Measurements from ENCODE around the gene SMTN.

The SMTN gene

DNA sequence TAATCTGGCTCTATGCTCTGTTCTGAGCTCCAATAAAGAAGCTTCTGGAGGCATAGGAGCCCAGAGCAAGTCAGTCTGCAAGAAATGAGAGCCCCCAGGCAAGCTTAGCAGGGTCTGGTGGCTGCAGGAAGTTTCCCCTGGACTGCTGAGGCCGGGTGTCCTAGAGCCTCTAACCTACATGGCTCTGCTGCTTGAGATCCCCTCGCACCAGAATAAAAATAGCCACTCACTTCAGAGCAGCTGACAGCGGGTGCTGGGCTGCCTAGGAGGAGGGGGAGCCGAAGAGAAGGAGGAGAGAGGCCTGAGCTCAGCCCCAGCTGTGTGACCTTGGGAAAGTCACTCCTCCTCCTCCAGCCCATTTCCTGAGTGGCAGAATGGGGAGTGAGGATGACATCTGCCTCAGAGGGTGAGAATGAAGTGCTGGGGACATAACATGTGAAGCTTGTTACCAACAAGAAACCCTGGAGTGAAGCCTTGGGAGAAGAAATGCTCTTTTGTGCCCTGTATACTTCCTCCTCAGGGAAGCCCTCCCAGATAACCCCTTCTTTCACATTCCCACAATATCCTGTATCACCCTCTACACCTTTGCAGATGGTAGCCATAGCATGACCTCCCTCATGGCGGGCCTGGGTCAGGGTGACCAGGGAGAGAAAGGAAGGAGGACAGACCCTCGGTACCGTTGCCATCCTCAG is 38.1 kb downstream of the SMTN start:
- Mint-ChIP-seq H3K27ac (no peak overlapping the region), H3K4me1 (ENCODE audit: low read depth) (no peaks in the 10 kb centered on the region), H3K27me3 (no peaks in the 10 kb centered on the region), H3K9me3 (no peaks in the 10 kb centered on the region), H3K4me3 (no peak overlapping the region), H3K36me3 (ENCODE audit: low read depth) (no peaks in the 10 kb centered on the region)
- no peak for DNase-seq

DNA sequence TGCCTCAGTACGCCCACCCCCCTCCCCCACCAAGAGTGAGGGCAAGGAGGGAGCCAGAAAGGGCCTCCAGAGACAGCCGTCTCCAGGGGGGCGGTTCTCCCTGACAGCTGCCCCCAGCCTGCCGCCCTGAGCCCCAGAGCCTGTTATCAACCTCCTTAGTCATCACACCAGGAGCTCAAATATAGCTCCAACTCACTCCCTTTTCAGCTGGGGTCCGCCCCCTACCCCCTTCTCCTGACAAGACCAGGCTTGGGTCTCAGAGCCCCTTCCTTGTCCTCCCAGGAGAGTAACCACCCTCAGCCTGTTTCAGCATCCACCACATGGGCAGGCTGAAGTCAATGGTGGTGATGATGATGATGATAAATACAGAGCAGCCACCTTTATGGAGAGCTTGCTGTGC is 39.1 kb downstream of the SMTN start:
- Mint-ChIP-seq H3K4me3 (no peak overlapping the region), H3K9me3 (no peaks in the 10 kb centered on the region), H3K4me1 (ENCODE audit: low read depth) (no peaks in the 10 kb centered on the region)

DNA sequence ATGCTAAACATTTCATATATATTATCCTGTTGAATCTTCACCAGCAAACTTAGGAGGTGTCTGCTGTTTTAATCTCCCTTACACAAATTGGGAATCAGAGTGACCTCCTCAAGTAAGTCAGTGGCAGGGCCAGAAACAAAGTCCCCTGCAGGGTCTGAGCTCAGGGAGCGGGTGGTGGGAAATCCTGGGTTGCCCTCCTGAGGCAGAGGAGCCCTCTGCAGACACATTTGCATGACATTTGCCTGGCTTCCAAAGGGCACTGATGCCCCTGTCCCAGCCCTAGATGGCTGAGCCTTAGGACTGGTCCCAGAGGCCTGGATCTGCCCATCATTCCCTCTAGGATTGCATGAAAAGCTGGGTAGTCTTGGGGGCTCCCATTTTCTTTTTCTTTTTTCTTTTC is 39.5 kb downstream of the SMTN start:
- Mint-ChIP-seq H3K27me3 (no peaks in the 10 kb centered on the region), H3K9me3 (no peaks in the 10 kb centered on the region), H3K4me1 (ENCODE audit: low read depth) (no peaks in the 10 kb centered on the region), H3K36me3 (ENCODE audit: low read depth) (no peaks in the 10 kb centered on the region), H3K27ac (no peak overlapping the region), H3K4me3 (no peak overlapping the region)
- DNase-seq, result no peak

More for the DNA sequence above, 39.1 kb downstream of the SMTN start:
- Mint-ChIP-seq H3K27ac (no peak overlapping the region), H3K36me3 (ENCODE audit: low read depth) (no peaks in the 10 kb centered on the region), H3K27me3 (no peaks in the 10 kb centered on the region)
- no peak for DNase-seq

DNA sequence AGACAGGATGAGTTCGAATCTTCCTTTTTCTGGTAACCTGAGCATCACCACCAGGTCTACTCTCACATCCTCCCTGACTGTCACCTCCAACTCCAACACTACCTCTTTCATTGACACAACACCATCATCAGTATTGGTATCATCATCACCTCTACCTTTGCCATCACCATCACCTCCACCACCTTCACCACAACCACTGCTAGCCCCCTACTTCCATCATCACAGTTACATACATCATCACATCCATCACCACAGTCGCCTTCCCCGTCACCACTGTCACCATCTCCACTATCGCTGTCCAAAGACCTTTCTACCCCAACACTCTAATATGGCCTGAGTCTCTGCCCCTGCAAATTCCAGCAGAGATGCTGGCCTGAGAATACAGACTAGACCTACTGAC is 40.3 kb downstream of the SMTN start:
- no peaks in the 10 kb centered on the region for H3K9me3 Mint-ChIP-seq
- H3K27ac Mint-ChIP-seq, result no peak overlapping the region
- H3K4me1 Mint-ChIP-seq (ENCODE audit: low read depth), result no peaks in the 10 kb centered on the region
- no peaks in the 10 kb centered on the region for H3K36me3 Mint-ChIP-seq (ENCODE audit: low read depth)
- H3K27me3 Mint-ChIP-seq, result no peaks in the 10 kb centered on the region
- no peak overlapping the region for H3K4me3 Mint-ChIP-seq
- DNase-seq, result no peak

DNA sequence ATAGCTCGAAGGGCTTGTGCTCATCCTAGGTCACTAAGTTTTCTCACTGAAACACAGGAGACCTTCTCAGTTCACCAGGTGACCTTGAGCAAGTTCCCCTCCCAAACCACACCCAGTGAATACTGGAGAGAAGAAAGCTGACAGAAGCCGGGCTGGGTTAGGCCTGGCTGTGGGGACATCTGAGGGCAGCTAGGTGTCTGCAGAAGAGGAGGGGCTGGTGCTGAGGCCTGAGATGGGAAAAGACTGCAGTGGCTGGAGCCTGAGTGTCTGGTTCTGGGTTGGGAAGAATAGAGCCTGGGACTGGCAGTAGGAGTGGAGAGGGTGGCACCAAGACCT is 41.0 kb downstream of the SMTN start:
- H3K4me1 Mint-ChIP-seq (ENCODE audit: low read depth), result no peaks in the 10 kb centered on the region
- H3K9me3 Mint-ChIP-seq, result no peaks in the 10 kb centered on the region
- H3K27ac Mint-ChIP-seq, result no peak overlapping the region
- H3K36me3 Mint-ChIP-seq (ENCODE audit: low read depth), result no peaks in the 10 kb centered on the region
- H3K27me3 Mint-ChIP-seq, result no peaks in the 10 kb centered on the region
- H3K4me3 Mint-ChIP-seq, result no peak overlapping the region
- DNase-seq, result no peak

DNA sequence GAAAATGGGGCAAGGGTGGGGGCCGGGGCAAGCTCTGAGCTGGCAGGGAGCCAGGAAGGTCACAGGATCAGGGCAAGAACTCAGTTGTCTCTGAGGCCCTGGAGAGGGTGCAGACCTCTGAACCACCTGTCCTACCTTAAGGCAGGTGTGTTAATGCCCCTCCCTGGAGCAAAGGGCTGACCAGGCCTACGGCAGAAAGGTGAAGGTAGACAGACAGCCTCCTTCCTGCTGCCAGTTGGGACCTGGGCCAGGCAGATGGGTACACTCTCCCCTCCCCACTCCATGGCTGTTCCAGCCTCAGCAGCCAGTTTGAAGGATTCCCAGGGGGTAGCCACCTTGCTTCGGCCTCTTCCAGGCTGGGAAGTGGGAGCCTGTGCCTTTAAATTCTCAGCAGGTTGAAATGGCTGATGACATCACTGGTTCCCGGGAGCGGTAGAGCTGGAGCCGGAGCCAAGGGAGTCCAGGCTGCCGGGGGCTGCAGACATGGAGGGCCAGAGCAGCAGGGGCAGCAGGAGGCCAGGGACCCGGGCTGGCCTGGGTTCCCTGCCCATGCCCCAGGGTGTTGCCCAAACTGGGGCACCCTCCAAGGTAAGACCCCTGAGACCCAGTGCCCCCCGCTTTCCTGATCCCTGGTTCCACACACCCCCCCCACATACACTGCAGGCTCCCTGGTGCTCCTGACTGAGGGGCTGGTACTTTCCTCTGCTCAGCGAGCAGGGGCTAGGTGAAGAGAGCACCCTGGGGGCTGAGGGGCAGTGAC is 41.6 kb downstream of the SMTN start, which contains the start of gene INPP5J:
TSS of gene INPP5J (plus strand) at position 435 of the 760 bp plus-strand sequence. CDS start at position 484, 49 bp downstream.
- Mint-ChIP-seq H3K4me3 (no peak within 1 kb of the TSS), H3K4me1 (ENCODE audit: low read depth) (no peaks in the 10 kb centered on the region), H3K9me3 (no peaks in the 10 kb centered on the region), H3K36me3 (ENCODE audit: low read depth) (no peaks in the 10 kb centered on the region), H3K27ac (no peak within 1 kb of the TSS), H3K27me3 (no peaks in the 10 kb centered on the region)
- no peak for DNase-seq

DNA sequence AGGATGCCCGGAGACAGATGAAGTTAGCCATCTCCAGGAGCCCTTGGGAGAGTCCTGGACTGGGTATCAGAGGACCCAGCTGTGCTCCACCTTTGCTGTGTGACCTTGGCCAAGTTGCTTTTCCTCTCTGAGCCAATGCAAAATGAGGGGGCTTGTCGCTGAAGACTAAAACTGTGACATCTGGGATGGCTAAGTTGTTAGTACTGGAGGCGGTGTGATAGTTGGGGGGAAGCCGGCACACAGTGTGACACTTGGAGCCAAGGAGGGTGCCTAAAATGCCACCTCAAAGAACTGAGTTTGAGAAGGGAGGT is 42.1 kb downstream of the SMTN start:
- no peak overlapping the region for H3K27ac Mint-ChIP-seq
- no peak for DNase-seq
- no peaks in the 10 kb centered on the region for H3K36me3 Mint-ChIP-seq (ENCODE audit: low read depth)
- H3K9me3 Mint-ChIP-seq, result no peaks in the 10 kb centered on the region
- peaks cover 3% of the 10 kb centered on the region for H3K27me3 Mint-ChIP-seq
- no peak overlapping the region for H3K4me3 Mint-ChIP-seq
- no peaks in the 10 kb centered on the region for H3K4me1 Mint-ChIP-seq (ENCODE audit: low read depth)

DNA sequence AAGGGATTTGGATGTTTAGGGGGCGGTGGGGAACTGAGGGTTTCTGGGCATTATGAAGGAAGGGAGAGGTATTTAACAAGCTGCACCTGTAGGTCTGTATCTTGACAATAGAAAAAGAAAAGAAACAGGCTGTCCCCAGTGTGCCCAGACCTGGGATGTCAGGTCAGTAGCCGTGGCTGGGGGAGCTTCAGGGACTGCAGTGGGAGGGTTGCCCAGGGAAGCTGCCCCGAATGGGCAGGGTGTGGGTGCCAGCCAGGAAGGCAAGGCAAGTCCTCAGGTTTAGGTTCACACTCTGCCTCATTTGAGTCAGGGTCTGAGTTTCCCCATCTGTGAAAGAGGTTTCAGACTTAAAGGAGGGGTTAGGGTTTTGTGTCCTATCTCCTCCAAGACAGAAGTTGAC is 43.2 kb downstream of the SMTN start:
- H3K4me3 Mint-ChIP-seq, result no peak overlapping the region
- peaks cover 5% of the 10 kb centered on the region for H3K27me3 Mint-ChIP-seq
- no peaks in the 10 kb centered on the region for H3K4me1 Mint-ChIP-seq (ENCODE audit: low read depth)
- H3K27ac Mint-ChIP-seq, result no peak overlapping the region
- H3K9me3 Mint-ChIP-seq, result no peaks in the 10 kb centered on the region
- H3K36me3 Mint-ChIP-seq (ENCODE audit: low read depth), result no peaks in the 10 kb centered on the region
- DNase-seq, result no peak

DNA sequence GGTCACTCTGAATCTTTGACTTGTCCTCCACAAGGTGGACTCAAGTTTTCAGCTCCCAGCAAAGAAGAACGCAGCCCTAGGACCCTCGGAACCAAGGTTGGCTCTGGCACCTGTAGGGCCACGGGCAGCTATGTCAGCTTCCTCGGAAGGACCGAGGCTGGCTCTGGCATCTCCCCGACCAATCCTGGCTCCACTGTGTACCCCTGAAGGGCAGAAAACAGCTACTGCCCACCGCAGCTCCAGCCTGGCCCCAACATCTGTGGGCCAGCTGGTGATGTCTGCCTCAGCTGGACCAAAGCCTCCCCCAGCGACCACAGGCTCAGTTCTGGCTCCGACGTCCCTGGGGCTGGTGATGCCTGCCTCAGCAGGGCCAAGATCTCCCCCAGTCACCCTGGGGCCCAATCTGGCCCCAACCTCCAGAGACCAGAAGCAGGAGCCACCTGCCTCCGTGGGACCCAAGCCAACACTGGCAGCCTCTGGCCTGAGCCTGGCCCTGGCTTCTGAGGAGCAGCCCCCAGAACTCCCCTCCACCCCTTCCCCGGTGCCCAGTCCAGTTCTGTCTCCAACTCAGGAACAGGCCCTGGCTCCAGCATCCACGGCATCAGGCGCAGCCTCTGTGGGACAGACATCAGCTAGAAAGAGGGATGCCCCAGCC is 43.8 kb downstream of the SMTN start:
- H3K27me3 Mint-ChIP-seq, result peaks cover 5% of the 10 kb centered on the region
- no peaks in the 10 kb centered on the region for H3K36me3 Mint-ChIP-seq (ENCODE audit: low read depth)
- H3K4me3 Mint-ChIP-seq, result no peak overlapping the region
- H3K9me3 Mint-ChIP-seq, result no peaks in the 10 kb centered on the region
- no peaks in the 10 kb centered on the region for H3K4me1 Mint-ChIP-seq (ENCODE audit: low read depth)
- no peak for DNase-seq
- no peak overlapping the region for H3K27ac Mint-ChIP-seq

DNA sequence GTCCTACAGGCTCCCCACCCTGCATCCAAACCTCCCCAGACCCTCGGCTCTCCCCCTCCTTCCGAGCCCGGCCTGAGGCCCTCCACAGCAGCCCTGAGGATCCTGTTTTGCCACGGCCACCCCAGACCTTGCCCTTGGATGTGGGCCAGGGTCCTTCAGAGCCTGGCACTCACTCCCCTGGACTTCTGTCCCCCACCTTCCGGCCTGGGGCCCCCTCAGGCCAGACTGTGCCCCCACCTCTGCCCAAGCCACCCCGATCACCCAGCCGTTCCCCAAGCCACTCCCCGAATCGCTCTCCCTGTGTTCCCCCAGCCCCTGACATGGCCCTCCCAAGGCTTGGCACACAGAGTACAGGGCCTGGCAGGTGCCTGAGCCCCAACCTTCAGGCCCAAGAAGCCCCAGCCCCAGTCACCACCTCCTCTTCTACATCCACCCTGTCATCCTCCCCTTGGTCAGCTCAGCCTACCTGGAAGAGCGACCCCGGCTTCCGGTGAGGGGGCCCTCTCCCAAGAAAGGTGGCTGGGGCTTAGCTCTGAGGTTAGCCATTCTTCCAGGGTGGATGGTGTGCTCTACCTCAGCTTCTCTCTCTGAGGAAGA is 44.5 kb downstream of the SMTN start:
- Mint-ChIP-seq H3K27ac (no peak overlapping the region), H3K4me1 (ENCODE audit: low read depth) (no peaks in the 10 kb centered on the region), H3K36me3 (ENCODE audit: low read depth) (no peaks in the 10 kb centered on the region), H3K4me3 (no peak overlapping the region), H3K27me3 (peaks cover 5% of the 10 kb centered on the region), H3K9me3 (no peaks in the 10 kb centered on the region)
- no peak for DNase-seq

DNA sequence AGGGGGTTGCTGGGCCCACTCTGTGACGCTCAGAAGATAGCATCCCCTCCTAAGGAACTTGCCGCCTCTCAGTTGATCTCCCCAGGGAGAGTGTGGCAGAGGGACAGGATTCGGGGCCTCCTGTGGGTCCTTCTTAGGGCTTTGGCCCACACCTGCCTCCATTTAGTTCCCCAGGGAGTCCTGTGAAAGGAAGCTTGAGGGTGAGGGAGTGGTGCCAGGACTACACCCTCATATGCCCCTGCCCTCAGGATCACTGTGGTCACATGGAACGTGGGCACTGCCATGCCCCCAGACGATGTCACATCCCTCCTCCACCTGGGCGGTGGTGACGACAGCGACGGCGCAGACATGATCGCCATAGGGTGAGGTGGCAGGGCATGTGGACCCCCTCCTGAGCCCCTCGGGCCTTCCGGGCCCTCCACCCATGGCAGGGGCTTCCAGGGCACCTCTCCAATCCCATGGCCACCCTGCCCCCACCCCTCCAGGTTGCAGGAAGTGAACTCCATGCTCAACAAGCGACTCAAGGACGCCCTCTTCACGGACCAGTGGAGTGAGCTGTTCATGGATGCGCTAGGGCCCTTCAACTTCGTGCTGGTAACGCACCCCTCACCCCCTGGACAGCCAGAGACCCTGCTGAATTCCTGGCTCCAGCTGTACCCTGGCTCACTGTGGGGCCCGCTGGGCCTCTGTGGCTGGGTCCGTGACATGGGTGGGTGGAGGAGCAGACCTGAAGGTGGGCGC is 45.2 kb downstream of the SMTN start:
- no peak overlapping the region for H3K4me3 Mint-ChIP-seq
- H3K36me3 Mint-ChIP-seq (ENCODE audit: low read depth), result no peaks in the 10 kb centered on the region
- H3K4me1 Mint-ChIP-seq (ENCODE audit: low read depth), result no peaks in the 10 kb centered on the region
- peaks cover 5% of the 10 kb centered on the region for H3K27me3 Mint-ChIP-seq
- H3K9me3 Mint-ChIP-seq, result no peaks in the 10 kb centered on the region
- H3K27ac Mint-ChIP-seq, result no peak overlapping the region
- DNase-seq, result no peak

DNA sequence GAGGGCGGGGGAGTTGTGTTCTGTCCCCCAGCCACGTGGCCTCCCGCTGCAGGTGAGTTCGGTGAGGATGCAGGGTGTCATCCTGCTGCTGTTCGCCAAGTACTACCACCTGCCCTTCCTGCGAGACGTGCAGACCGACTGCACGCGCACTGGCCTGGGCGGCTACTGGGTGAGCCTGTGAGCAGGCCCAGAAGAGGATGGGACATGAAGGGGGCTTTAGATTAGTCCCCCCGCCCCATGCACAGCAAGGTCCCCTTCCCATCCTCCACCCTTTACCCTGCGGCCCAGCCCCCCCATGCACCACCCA is 45.7 kb downstream of the SMTN start:
- no peaks in the 10 kb centered on the region for H3K9me3 Mint-ChIP-seq
- H3K27me3 Mint-ChIP-seq, result peaks cover 5% of the 10 kb centered on the region
- no peak for DNase-seq
- no peak overlapping the region for H3K27ac Mint-ChIP-seq
- no peaks in the 10 kb centered on the region for H3K4me1 Mint-ChIP-seq (ENCODE audit: low read depth)
- no peak overlapping the region for H3K4me3 Mint-ChIP-seq
- H3K36me3 Mint-ChIP-seq (ENCODE audit: low read depth), result no peaks in the 10 kb centered on the region

DNA sequence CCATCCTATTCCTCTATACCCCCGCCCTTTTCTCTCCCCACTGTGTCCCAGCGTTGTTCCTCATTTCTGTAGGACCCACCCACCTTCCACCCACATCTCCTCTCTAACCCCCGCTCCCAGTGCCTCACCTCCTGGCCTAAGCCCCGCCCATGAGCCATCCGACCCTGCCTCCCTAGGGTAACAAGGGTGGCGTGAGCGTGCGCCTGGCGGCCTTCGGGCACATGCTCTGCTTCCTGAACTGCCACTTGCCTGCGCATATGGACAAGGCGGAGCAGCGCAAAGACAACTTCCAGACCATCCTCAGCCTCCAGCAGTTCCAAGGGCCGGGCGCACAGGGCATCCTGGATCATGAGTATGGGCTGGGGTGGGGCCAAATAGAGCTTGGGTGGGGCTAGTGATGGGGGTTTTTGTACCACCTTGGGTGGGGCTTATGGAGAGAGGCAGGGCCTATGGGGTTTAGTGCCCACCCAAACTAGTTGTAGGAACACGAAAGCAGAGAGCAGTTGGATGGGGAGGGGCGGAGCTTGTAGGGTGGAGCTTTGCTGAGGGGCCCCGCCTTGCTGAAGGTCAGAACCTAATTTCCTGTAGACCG is 46.2 kb downstream of the SMTN start:
- Mint-ChIP-seq H3K27ac (no peak overlapping the region), H3K9me3 (no peaks in the 10 kb centered on the region), H3K4me1 (ENCODE audit: low read depth) (no peaks in the 10 kb centered on the region), H3K4me3 (no peak overlapping the region), H3K36me3 (ENCODE audit: low read depth) (no peaks in the 10 kb centered on the region), H3K27me3 (peaks cover 5% of the 10 kb centered on the region)
- no peak for DNase-seq

DNA sequence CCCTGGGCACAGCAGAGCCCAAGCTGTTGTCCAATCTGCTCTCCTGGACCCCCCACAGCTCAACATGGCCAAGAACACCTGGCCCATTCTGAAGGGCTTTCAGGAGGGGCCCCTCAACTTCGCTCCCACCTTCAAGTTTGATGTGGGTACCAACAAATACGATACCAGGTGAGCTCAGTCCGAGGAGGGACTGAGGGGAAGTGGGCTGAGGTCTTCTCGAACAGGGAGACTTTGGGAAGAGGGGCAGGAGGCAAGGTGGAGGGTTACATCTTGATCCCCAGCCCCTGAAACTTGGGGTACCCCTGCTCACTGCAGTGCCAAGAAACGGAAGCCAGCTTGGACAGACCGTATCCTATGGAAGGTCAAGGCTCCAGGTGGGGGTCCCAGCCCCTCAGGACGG is 47.0 kb downstream of the SMTN start:
- no peak overlapping the region for H3K4me3 Mint-ChIP-seq
- H3K27me3 Mint-ChIP-seq, result peaks cover 5% of the 10 kb centered on the region
- H3K27ac Mint-ChIP-seq, result no peak overlapping the region
- H3K4me1 Mint-ChIP-seq (ENCODE audit: low read depth), result no peaks in the 10 kb centered on the region
- DNase-seq, result no peak
- H3K9me3 Mint-ChIP-seq, result no peaks in the 10 kb centered on the region
- H3K36me3 Mint-ChIP-seq (ENCODE audit: low read depth), result no peaks in the 10 kb centered on the region

Data from activated T-cell treated with anti-CD3 and anti-CD28 coated beads, Interleukin-2, amount 50 U/mL, for 24 hours (primary cell).